ENCODE measurements around the gene MBOAT2. TPM values are rescaled to one million over a fixed set of nuclear protein-coding genes. Genes with fewer than 3 reads are reported as not detected.

The MBOAT2 gene, protein sequence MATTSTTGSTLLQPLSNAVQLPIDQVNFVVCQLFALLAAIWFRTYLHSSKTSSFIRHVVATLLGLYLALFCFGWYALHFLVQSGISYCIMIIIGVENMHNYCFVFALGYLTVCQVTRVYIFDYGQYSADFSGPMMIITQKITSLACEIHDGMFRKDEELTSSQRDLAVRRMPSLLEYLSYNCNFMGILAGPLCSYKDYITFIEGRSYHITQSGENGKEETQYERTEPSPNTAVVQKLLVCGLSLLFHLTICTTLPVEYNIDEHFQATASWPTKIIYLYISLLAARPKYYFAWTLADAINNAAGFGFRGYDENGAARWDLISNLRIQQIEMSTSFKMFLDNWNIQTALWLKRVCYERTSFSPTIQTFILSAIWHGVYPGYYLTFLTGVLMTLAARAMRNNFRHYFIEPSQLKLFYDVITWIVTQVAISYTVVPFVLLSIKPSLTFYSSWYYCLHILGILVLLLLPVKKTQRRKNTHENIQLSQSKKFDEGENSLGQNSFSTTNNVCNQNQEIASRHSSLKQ
- 50.6 TPM for total RNA-seq

DNA sequence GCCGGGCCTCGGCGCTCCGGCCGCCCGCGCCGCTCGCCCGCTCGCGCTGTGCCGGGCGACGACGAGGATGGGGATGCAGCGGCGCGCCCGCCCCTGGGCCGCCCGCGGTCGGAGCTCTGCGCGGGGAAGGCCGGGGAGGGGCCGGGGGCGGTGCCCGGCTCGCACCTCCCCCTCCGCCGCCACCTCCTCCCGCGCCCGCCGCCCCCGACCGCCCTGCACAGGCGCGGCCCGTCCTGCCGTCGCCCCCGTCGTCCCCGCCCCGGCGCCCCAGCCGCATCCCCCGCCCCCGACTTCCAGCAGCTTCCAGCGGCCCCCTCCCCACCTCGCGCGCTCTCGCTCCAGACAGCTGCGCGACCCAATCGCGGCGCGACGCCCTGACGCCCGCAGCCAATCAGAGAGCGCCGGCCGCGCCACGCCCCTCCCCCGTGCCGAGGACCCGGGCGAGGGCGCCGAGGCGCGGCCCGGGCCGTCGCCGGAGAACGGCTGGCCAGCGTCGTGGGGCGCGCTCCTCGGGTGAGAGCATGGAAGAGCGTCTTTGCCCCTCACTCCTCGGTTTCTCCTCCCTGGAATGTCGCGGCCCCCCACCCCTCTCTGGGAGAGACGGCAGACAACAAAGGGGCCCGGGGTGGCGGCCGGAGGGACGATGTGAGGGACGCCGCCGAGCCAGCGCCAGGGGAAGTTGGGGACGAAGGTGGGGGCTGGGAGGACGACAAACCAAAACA, at the start of gene MBOAT2:
TSS of gene MBOAT2 (minus strand) at position 69 of the 722 bp plus-strand sequence. CDS start 70 bp downstream, outside the sequence.

GRCh38 chr2:8836971-8837794, 166.3 kb downstream of the MBOAT2 start, which contains the start of gene KIDINS220:
KIDINS220 (minus strand) TSS chr2:8837613; CDS start chr2:8827093, 10,520 bp downstream.

Other genes with a start within 250 kb of the MBOAT2 start
- 136 TPM for gene KIDINS220, start 166.1 kb downstream of the MBOAT2 start, total RNA-seq
- 40.0 TPM for gene ASAP2, start 203.1 kb upstream of the MBOAT2 start, total RNA-seq